OCI-LY1 (cell line): ENCODE measurements around the gene PEX10.

Experiments used
- H2AFZ ChIP-seq: fragments of 200-600 bp; sonication (generic), shearing (Covaris generic); 2 replicates; pipeline ENCODE4 v1.6.0; 2014; ENCODE audit warnings: antibody characterized with exemption, mild to moderate bottlenecking, low read length
- H3F3A ChIP-seq: fragments of 200-600 bp; sonication (generic), shearing (Covaris generic); 2 replicates; pipeline ENCODE4 v1.6.0; 2014; ENCODE audit warnings: mild to moderate bottlenecking, antibody characterized with exemption, low read length, moderate library complexity; ENCODE audit not compliant: insufficient read depth
- H3K27ac ChIP-seq: fragments of 200-600 bp; sonication (generic); 2 replicates; pipeline ENCODE4 v1.5.1; 2014; ENCODE audit warnings: low read length, mixed run types, mild to moderate bottlenecking, low read depth; ENCODE audit not compliant: poor library complexity, severe bottlenecking
- H3K27me3 ChIP-seq: fragments of 200-600 bp; sonication (generic); 2 replicates; pipeline ENCODE4 v1.6.0; 2014; ENCODE audit warnings: antibody characterized with exemption, mild to moderate bottlenecking, low read length, moderate library complexity; ENCODE audit not compliant: insufficient read depth
- H3K36me3 ChIP-seq: fragments of 200-600 bp; sonication (generic); 2 replicates; pipeline ENCODE4 v1.6.1; 2014; ENCODE audit warnings: mild to moderate bottlenecking, antibody characterized with exemption, low read length, moderate library complexity, mixed read lengths; ENCODE audit not compliant: insufficient read depth
- H3K4me1 ChIP-seq: fragments of 200-600 bp; sonication (generic); 2 replicates; pipeline ENCODE4 v1.5.1; 2014; ENCODE audit warnings: mild to moderate bottlenecking, low read length, moderate library complexity; ENCODE audit not compliant: insufficient read depth, severe bottlenecking
- H3K4me2 ChIP-seq: fragments of 200-600 bp; sonication (generic), shearing (Covaris generic); 2 replicates; pipeline ENCODE4 v1.6.1; 2014; ENCODE audit warnings: low read length
- H3K4me3 ChIP-seq: fragments of 200-600 bp; sonication (generic); 2 replicates; pipeline ENCODE4 v1.5.1; 2014; ENCODE audit warnings: low read length, low read depth, mild to moderate bottlenecking, mixed read lengths; ENCODE audit not compliant: poor library complexity, severe bottlenecking
- H3K79me2 ChIP-seq: fragments of 200-600 bp; shearing (Covaris generic); 2 replicates; pipeline ENCODE4 v1.6.1; 2016; ENCODE audit warnings: mixed run types, low read length, mixed read lengths; ENCODE audit not compliant: insufficient read depth
- H3K9ac ChIP-seq: fragments of 200-600 bp; sonication (generic), shearing (Covaris generic); 2 replicates; pipeline ENCODE4 v1.6.1; 2014; ENCODE audit warnings: mild to moderate bottlenecking, low read length, mixed read lengths
- H3K9me2 ChIP-seq: fragments of 200-600 bp; sonication (generic), shearing (Covaris generic); 2 replicates; pipeline ENCODE4 v1.6.1; 2014; ENCODE audit warnings: low read depth, mild to moderate bottlenecking, low read length, mixed read lengths
- H3K9me3 ChIP-seq: fragments of 200-600 bp; shearing (Covaris generic); 2 replicates; pipeline ENCODE4 v1.6.1; 2014; ENCODE audit warnings: low read length, mixed read lengths
- H4K20me1 ChIP-seq: fragments of 200-600 bp; sonication (generic), shearing (Covaris generic); 2 replicates; pipeline ENCODE4 v1.6.0; 2016; ENCODE audit warnings: mild to moderate bottlenecking, low read length; ENCODE audit not compliant: insufficient read depth
- CTCF ChIP-seq: fragments of 200-600 bp; sonication (generic), shearing (Covaris generic); IDR thresholded peaks from 2 replicates; pipeline ENCODE4 v1.5.1; 2017; ENCODE audit warnings: mild to moderate bottlenecking, antibody characterized with exemption, low read length, moderate library complexity, mixed read lengths
- EZH2 ChIP-seq: fragments of 200-600 bp; sonication (generic), shearing (Covaris generic); IDR thresholded peaks from 2 replicates; pipeline ENCODE4 v1.8.0; 2017; ENCODE audit warnings: borderline replicate concordance, mixed run types, mild to moderate bottlenecking, antibody characterized with exemption, low read length, moderate library complexity, mixed read lengths

Gene PEX10

DNA sequence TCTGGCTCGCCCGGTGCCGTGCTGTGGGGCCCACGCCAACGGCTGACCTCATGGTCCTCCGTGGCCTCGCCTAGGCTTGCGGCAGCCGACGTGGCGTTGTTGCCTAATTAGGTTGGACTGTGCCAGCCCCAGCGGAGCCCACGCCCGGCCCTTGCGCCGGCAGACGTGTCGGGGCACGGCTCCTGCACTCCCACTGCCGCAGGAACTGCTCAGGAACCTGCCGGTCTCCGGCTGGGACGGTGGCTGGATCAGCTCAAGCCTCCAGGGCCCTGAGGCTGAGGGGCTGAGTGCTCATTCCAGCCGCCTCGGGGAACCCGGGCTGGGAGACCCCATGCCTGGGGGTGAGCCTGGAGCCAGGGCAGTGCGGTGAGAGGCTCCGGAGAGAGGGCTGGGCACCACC, 16.1 kb upstream of the PEX10 start:
- no peaks in the 10 kb centered on the region for H3K9me2 ChIP-seq
- no peaks in the 10 kb centered on the region; the same call in 1 of the 2 replicates for H3K36me3 ChIP-seq
- no peak overlapping the region for H3K9ac ChIP-seq
- no peak for TF ChIP-seq EZH2
- no peak for TF ChIP-seq CTCF
- no peak overlapping the region for H3K4me2 ChIP-seq
- no peaks in the 10 kb centered on the region for H3F3A ChIP-seq
- H4K20me1 ChIP-seq: no peaks in the 10 kb centered on the region
- H3K27me3 ChIP-seq: peaks cover 14% of the 10 kb centered on the region; the same call in 1 of the 2 replicates
- no peak overlapping the region for H2AFZ ChIP-seq
- H3K4me1 ChIP-seq: no peaks in the 10 kb centered on the region
- H3K27ac ChIP-seq: no peak overlapping the region
- no peaks in the 10 kb centered on the region for H3K79me2 ChIP-seq
- H3K4me3 ChIP-seq: no peak overlapping the region
- H3K9me3 ChIP-seq: peaks cover 5% of the 10 kb centered on the region; the same call in 1 of the 2 replicates

GRCh38 chr1:2427976-2428375, 15.6 kb upstream of the PEX10 start:
- no peak overlapping the region for H3K27ac ChIP-seq
- no peak overlapping the region for H2AFZ ChIP-seq
- H3F3A ChIP-seq: no peaks in the 10 kb centered on the region
- no peaks in the 10 kb centered on the region for H3K9me2 ChIP-seq
- H3K9me3 ChIP-seq: peaks cover 5% of the 10 kb centered on the region; the same call in 1 of the 2 replicates
- no peaks in the 10 kb centered on the region; the same call in 1 of the 2 replicates for H3K36me3 ChIP-seq
- H3K9ac ChIP-seq: no peak overlapping the region
- H3K79me2 ChIP-seq: no peaks in the 10 kb centered on the region
- peaks cover 15% of the 10 kb centered on the region; the same call in 1 of the 2 replicates for H3K27me3 ChIP-seq
- no peaks in the 10 kb centered on the region for H4K20me1 ChIP-seq
- H3K4me1 ChIP-seq: no peaks in the 10 kb centered on the region
- no peak for TF ChIP-seq EZH2
- TF ChIP-seq CTCF: no peak
- H3K4me3 ChIP-seq: no peak overlapping the region
- no peak overlapping the region for H3K4me2 ChIP-seq

- TF ChIP-seq EZH2 (no peak), CTCF (no peak)
- H3F3A ChIP-seq: no peaks in the 10 kb centered on the region
- H3K9me2 ChIP-seq: no peaks in the 10 kb centered on the region
- H2AFZ ChIP-seq: no peak overlapping the region
- no peak overlapping the region for H3K9ac ChIP-seq
- H3K36me3 ChIP-seq: no peaks in the 10 kb centered on the region; the same call in 1 of the 2 replicates
- H3K79me2 ChIP-seq: no peaks in the 10 kb centered on the region
- H3K27ac ChIP-seq: no peak overlapping the region
- H3K4me3 ChIP-seq: no peak overlapping the region
- peaks cover 14% of the 10 kb centered on the region; the same call in 1 of the 2 replicates for H3K27me3 ChIP-seq
- no peaks in the 10 kb centered on the region for H4K20me1 ChIP-seq
- H3K4me2 ChIP-seq: no peak overlapping the region
- peaks cover 5% of the 10 kb centered on the region; the same call in 1 of the 2 replicates for H3K9me3 ChIP-seq
- H3K4me1 ChIP-seq: no peaks in the 10 kb centered on the region
Observed at GRCh38 chr1:2427051-2427450, 14.7 kb upstream of the PEX10 start.
